ENCODE data around the gene LRRN4.

GRCh38 chr20:6103301-6103700, 49.4 kb upstream of the LRRN4 start:
- no peak for TF ChIP-seq POLR2A (IDR thresholded peaks at IDR 0.05)
- TF ChIP-seq, protein P1, sequence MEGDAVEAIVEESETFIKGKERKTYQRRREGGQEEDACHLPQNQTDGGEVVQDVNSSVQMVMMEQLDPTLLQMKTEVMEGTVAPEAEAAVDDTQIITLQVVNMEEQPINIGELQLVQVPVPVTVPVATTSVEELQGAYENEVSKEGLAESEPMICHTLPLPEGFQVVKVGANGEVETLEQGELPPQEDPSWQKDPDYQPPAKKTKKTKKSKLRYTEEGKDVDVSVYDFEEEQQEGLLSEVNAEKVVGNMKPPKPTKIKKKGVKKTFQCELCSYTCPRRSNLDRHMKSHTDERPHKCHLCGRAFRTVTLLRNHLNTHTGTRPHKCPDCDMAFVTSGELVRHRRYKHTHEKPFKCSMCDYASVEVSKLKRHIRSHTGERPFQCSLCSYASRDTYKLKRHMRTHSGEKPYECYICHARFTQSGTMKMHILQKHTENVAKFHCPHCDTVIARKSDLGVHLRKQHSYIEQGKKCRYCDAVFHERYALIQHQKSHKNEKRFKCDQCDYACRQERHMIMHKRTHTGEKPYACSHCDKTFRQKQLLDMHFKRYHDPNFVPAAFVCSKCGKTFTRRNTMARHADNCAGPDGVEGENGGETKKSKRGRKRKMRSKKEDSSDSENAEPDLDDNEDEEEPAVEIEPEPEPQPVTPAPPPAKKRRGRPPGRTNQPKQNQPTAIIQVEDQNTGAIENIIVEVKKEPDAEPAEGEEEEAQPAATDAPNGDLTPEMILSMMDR (IDR thresholded peaks at IDR 0.05) = no peak
